Measurements from ENCODE around the gene DTHD1.

DTHD1 gene

GRCh38 chr4:36316607-36317006 is 35.2 kb downstream of the DTHD1 start:
- DNase-seq (ENCODE audit: low read depth), result no peak

GRCh38 chr4:36317721-36318120 is 36.3 kb downstream of the DTHD1 start:
- no peak for DNase-seq (ENCODE audit: low read depth)

DNA sequence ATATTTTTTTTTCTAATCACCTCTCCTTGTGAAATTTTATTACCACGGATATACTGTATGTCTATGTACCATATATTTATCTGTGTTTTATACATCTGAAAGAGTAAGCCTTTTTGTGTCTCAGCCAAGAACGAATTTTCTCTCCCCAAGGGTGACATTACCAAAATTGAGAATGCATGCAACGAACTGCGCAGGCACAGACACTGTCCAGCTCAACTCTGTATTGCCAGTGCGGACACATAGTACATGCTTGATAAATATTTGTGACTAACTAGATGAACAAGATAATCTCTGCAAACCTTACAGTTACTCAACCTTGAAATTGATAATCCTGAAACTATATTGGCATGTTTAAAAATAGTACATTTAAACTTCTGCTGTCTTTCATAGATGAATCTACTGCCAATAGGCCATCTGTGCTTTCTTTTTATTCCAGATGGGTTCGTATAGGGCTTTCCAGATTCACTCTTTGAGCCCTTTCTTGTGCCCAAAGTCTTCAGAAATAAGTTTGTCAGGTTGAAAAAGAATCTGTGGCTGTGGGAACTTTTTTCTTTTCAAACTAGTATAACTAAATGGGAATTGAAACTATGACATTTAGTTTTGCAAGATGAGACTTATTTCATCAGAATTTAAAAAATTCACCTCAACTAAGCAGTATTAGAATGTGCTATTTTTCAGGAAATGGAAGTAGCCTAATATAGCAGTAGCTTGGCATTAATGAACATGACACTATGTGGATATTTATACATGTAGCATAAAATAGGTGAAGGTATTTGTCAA is 38.9 kb downstream of the DTHD1 start:
- no peak for DNase-seq (ENCODE audit: low read depth)

- DNase-seq (ENCODE audit: low read depth), result no peak
Measured at GRCh38 chr4:36321176-36321575, 39.8 kb downstream of the DTHD1 start.

- peak; percentile 6 for DNase-seq (ENCODE audit: low read depth)
Measured at GRCh38 chr4:36322921-36323354, 41.5 kb downstream of the DTHD1 start.

GRCh38 chr4:36323816-36324419 is 42.5 kb downstream of the DTHD1 start:
- DNase-seq (ENCODE audit: low read depth), result no peak

GRCh38 chr4:36324808-36325207 is 43.4 kb downstream of the DTHD1 start:
- no peak for DNase-seq (ENCODE audit: low read depth)

DNA sequence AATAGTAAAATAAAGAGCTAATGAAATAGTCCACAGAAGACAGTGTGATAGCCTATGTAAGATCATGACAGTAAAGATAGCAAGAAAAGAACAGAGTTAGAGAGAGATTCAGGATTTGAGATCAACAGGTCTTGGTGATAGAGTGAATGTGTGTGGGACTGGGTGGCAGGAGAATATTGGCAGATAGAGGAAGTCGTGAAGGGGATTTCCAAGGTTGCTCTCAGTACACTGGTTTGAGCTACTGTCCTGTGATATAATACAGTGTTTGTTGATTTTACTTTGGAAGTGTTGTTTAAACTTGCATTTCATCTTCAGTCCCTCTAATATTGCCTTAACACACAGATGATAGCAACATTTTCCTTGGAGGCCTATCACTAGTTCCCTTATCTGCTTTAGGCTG is 44.1 kb downstream of the DTHD1 start:
- DNase-seq (ENCODE audit: low read depth), result no peak

GRCh38 chr4:36325926-36326325 is 44.5 kb downstream of the DTHD1 start:
- no peak for DNase-seq (ENCODE audit: low read depth)

- no peak for DNase-seq (ENCODE audit: low read depth)
Measured at GRCh38 chr4:36326476-36327029, 45.1 kb downstream of the DTHD1 start.

DNA sequence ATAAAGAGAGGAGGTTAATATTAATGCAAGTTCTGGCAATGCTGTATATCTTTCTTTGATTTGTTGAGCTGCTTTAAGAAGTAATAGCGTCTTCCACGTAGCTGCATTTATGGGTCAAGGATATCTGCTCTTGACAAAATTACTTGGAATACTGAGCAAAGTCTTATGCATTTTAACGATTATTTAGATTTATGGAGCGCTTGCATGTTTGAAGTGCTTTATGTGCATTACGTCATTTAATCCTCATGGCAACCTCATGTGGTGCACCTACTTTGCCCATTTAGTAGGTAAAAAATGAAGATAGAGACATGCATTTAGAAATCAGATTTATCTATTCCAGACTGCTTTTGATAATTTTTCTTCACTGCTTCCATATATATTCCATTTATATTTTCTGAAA is 46.0 kb downstream of the DTHD1 start:
- DNase-seq (ENCODE audit: low read depth), result no peak

DNA sequence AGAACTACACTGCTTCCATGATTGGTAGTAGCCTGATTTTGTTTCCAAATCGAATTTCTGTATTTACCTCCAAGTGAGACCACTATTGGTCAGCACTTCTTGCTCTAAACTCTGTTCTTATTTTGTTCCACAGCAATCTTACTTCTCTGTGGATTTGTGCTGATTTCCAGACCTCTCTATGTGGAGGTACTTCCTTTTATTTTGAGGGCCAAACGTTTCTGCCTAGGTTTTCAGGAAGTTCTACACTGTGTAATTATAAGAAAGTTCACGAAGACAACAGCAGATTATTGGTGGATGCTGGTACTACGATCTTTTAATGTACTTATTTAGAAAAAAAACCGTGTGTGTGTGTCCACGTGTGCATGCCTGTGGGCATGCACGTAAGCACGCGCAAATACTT is 46.7 kb downstream of the DTHD1 start:
- DNase-seq (ENCODE audit: low read depth), result no peak

DNA sequence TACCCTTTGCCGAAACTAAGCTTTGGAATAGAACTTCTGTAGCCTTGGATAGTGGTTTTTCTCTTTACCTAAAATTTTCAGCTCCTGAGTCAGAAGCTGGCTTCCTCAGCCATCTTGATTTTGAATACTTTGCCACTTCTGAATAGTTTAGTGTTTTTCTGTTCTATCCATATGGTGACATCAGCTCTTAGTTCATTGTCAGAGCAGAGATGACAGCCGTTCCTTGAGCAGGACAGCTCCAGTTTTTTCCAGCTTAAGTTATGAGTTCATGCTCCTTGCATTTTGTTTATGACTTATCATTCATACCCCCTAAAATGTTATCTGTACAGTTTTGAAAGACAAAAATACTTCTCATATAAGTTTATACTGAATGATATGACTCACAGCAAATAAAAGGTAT is 47.8 kb downstream of the DTHD1 start:
- no peak for DNase-seq (ENCODE audit: low read depth)

GRCh38 chr4:36330796-36331195 is 49.4 kb downstream of the DTHD1 start:
- no peak for DNase-seq (ENCODE audit: low read depth)

- no peak for DNase-seq (ENCODE audit: low read depth)
Measured at GRCh38 chr4:36332023-36332781, 50.8 kb downstream of the DTHD1 start.

DNA sequence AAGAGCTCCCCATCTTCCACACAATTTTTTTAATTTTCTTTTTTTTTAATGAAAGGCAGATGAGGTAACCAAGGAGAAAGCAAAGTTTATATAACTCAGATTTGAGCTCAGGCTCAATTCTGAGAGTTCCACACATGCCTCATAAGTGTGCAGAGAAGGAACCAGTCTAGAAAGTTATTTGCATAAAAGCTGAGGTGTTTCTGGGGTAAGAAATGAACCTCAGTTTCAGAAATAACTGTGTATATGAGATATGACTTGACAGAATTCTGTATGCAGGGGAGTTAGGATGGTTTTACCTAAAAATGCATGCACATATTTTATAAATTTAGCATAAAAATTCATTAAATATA is 51.3 kb downstream of the DTHD1 start:
- no peak for DNase-seq (ENCODE audit: low read depth)

- DNase-seq (ENCODE audit: low read depth), result no peak
Measured at GRCh38 chr4:36333303-36333877, 52.0 kb downstream of the DTHD1 start.

GRCh38 chr4:36337665-36338185 is 56.3 kb downstream of the DTHD1 start:
- DNase-seq (ENCODE audit: low read depth), result no peak

DNA sequence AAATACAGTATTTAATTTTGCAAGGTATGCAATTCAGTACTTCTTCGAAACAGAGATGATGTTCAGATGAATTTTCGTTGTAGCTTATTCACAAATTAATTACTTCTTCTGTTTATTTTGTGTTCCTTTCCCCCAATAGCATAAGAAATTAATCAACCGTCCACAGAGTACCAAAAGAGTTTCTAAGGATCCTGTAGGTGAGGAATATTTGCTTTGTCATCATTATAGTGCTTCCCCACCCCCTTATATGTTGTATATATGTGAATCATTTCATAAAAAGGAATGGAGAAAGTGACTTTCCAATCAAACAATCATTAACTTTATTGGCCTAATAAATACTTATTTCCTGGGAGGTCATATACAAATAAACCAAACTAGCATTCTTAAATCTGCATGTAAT is 57.6 kb downstream of the DTHD1 start:
- DNase-seq (ENCODE audit: low read depth), result no peak

DNA sequence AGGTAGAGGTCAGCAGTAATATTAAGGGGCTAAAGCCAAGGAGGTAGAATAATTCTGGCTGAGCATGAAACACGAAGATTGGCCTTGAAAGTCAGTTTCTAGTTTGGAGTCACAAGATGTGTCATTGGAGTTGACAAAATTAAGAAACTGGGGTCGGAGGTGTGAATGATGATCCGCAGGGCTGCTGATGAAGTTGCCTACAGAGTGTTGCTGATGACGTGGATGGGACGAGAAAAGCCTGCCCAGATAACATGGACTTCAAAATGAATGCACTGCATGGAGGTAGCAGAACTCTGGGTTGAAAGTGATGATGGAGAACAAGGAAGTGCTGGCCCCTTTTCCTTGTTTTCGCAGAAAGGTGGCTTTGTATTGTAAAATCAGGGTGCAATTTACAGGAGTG is 60.5 kb downstream of the DTHD1 start:
- DNase-seq (ENCODE audit: low read depth), result no peak

DNA sequence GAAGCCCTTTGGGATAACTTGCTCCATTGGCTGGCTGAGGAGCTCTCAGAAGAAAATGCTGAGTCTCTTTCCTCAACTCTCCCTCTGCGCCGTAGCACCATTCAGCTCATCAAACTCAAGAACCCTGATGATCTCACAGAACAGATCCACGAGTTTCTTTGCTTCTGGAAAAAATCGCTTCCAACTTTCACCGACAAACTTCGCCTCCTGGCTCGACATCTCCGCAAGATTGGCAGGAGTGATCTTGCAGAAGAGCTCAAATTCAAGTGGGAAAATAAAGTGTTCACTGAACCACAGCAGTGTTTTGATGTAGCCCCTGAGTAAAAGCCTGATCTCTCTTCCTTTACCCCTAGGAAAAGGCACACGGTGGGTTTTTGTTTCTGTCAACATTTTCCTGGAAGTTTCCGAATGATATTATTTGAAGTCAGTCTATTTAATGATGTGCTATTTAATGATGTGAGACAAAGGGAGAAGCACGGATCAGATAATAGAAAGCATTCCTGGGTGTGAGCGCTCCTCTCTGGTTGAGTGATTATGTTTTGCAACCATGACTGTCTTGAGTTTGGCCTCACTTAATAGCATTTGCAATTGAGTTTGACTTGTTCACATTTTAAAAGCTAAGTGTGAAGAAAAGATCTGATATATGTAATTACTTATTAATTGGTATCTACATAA is 62.2 kb downstream of the DTHD1 start:
- no peak for DNase-seq (ENCODE audit: low read depth)

Measured in activated T-helper 9 cell treated with anti-CD3 and anti-CD28 coated beads, Interleukin-2, amount 50 U/mL, for 16 hours (primary cell).